Measurements from ENCODE around the gene SSTR3. TPM values are rescaled to one million over a fixed set of nuclear protein-coding genes. Genes with fewer than 3 reads are reported as not detected.

The SSTR3 gene
- total RNA-seq, 1 donor from 2014 or later: not detected

DNA sequence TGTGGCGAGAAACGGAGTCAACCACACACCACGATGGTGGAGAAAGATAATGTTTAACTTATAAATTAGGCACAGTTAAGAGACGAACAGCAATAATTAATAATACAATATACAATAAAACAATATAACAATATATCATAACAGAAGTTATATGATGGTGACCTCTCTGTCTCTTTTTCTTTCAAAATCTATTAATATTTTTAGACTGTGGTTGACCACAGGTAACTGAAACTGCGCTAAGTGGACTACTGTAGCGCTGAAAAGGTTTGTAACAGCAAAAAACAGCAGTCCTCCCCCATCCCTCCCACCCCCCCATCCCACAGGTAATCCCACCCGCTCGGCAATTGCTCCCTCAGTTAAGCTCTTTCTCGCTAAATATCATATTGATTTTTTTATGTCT lies 3.6 kb upstream of the SSTR3 start:
- no peaks in the 10 kb centered on the region for H3K36me3 ChIP-seq
- TF ChIP-seq POLR2AphosphoS5 (IDR thresholded peaks at IDR 0.05; ENCODE audit: insufficient read depth in 1 of 2, low read depth in 1 of 2) (no peak), POLR2A (IDR thresholded peaks at IDR 0.05) (no peak)
- TF ChIP-seq, protein P1, sequence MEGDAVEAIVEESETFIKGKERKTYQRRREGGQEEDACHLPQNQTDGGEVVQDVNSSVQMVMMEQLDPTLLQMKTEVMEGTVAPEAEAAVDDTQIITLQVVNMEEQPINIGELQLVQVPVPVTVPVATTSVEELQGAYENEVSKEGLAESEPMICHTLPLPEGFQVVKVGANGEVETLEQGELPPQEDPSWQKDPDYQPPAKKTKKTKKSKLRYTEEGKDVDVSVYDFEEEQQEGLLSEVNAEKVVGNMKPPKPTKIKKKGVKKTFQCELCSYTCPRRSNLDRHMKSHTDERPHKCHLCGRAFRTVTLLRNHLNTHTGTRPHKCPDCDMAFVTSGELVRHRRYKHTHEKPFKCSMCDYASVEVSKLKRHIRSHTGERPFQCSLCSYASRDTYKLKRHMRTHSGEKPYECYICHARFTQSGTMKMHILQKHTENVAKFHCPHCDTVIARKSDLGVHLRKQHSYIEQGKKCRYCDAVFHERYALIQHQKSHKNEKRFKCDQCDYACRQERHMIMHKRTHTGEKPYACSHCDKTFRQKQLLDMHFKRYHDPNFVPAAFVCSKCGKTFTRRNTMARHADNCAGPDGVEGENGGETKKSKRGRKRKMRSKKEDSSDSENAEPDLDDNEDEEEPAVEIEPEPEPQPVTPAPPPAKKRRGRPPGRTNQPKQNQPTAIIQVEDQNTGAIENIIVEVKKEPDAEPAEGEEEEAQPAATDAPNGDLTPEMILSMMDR (IDR thresholded peaks at IDR 0.05): no peak
- no peak for DNase-seq (ENCODE audit: extremely low spot score in 2 of 2)
- H3K27ac ChIP-seq: no peak overlapping the region
- H3K9me3 ChIP-seq: no peaks in the 10 kb centered on the region
- no peak overlapping the region for H3K4me3 ChIP-seq
- intact Hi-C loops (cut with DNase I): no loop called here
- no peaks in the 10 kb centered on the region for H3K27me3 ChIP-seq
- no peaks in the 10 kb centered on the region for H3K4me1 ChIP-seq

DNA sequence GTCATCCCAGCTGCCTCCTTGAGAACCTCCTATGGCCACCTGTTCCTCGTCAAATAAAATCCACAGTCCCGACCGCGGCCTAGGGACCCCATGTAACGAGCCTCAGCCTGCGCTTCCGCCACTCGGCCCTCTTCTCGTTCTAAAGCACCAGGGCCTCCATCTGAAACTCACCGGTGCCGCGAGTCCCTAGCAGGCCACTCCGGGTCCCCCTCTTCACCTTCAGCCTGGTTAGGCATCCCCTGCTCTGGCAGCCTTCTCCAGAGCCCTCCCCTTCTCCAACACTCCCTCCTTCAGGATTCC lies 2.4 kb upstream of the SSTR3 start:
- H3K36me3 ChIP-seq: no peaks in the 10 kb centered on the region
- intact Hi-C loops (cut with DNase I): no loop called here
- H3K9me3 ChIP-seq: no peaks in the 10 kb centered on the region
- H3K4me3 ChIP-seq: no peak overlapping the region
- H3K4me1 ChIP-seq: no peaks in the 10 kb centered on the region
- H3K27me3 ChIP-seq: no peaks in the 10 kb centered on the region
- no peak overlapping the region for H3K27ac ChIP-seq
- TF ChIP-seq, protein P1 (IDR thresholded peaks at IDR 0.05): no peak
- TF ChIP-seq POLR2A (IDR thresholded peaks at IDR 0.05): no peak
- TF ChIP-seq POLR2AphosphoS5 (IDR thresholded peaks at IDR 0.05; ENCODE audit: insufficient read depth in 1 of 2, low read depth in 1 of 2): no peak
- no peak for DNase-seq (ENCODE audit: extremely low spot score in 2 of 2)

DNA sequence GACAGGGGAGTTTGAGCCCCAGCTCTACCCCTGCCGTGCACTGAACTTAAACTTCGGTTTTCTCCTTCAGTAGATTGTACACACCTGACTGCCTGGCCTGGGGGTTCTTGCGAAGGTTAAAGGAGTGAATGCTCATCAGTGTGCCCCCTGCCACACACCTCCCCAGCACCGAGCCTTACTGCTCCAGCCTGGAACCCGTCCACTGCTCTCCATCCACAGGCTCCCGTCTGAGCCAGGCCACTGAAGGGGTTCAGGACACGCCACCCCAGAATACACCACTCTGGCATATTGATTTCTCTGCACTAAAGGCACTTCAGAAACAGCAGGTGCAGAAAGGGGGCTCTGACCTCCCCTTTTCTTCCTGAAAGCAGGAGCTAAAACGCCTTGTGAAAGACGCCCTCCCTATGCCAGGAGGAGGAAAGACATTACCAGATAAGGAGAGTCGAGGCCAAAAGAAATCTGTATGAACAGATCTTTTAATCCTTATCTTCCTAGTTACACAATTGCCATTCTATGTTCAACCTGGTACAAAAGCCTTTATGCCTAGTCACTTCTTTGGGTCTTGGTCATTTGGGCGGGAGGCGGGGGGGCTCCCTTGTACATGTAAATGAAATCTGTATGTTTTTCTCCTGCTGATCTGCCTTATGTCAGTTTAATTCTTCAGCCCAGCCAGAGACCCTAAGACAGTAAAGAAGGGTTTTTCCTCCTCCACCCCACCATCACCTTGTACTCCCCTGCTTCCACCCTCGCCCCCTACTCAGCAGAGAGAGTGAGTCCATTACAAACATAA lies 1.9 kb upstream of the SSTR3 start:
- Histone ChIP-seq H3K4me3 (no peak overlapping the region), H3K27ac (no peak overlapping the region), H3K27me3 (no peaks in the 10 kb centered on the region), H3K4me1 (no peaks in the 10 kb centered on the region), H3K36me3 (no peaks in the 10 kb centered on the region), H3K9me3 (no peaks in the 10 kb centered on the region)
- intact Hi-C loops (cut with DNase I): no loop called here
- TF ChIP-seq, protein P1 (IDR thresholded peaks at IDR 0.05): no peak
- no peak for TF ChIP-seq POLR2A (IDR thresholded peaks at IDR 0.05)
- TF ChIP-seq POLR2AphosphoS5 (IDR thresholded peaks at IDR 0.05; ENCODE audit: insufficient read depth in 1 of 2, low read depth in 1 of 2): no peak
- no peak for DNase-seq (ENCODE audit: extremely low spot score in 2 of 2)

DNA sequence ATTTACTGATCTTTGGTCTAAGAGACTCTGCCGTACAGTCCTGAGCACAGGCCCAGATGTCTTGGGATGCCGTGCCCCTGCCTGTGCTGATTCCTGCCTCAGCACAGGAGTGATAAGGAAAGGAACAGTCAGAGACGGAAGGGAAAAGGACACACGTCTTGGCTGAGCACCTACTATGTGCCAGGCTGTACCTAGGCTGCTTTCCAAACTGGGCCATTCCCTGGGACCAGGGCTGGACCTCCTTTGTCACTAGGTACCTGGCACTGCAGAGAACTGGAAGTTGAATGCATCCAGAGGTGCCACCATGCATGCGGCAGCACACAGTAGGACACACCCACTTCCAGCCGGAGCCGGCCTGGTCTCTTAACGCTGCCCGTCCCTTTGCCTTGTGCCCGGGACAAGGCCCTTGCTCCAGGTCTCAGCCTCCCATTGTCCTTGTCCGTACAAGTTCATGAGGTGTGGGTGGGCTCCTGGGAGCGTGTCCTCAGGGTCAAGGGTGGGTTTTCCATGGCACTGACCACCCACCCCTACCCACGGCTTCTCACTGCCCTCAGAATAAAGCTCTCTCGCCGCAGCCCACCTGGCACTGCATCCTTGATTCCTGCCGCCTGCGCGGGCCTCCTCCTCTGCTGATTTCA lies 1.1 kb upstream of the SSTR3 start:
- no peaks in the 10 kb centered on the region for H3K27me3 ChIP-seq
- DNase-seq (ENCODE audit: extremely low spot score in 2 of 2): no peak
- intact Hi-C loops (cut with DNase I): no loop called here
- no peak overlapping the region for H3K4me3 ChIP-seq
- no peak for TF ChIP-seq POLR2AphosphoS5 (IDR thresholded peaks at IDR 0.05; ENCODE audit: insufficient read depth in 1 of 2, low read depth in 1 of 2)
- no peak for TF ChIP-seq POLR2A (IDR thresholded peaks at IDR 0.05)
- TF ChIP-seq, protein P1 (IDR thresholded peaks at IDR 0.05): no peak
- H3K4me1 ChIP-seq: no peaks in the 10 kb centered on the region
- H3K9me3 ChIP-seq: no peaks in the 10 kb centered on the region
- no peak overlapping the region for H3K27ac ChIP-seq
- no peaks in the 10 kb centered on the region for H3K36me3 ChIP-seq

DNA sequence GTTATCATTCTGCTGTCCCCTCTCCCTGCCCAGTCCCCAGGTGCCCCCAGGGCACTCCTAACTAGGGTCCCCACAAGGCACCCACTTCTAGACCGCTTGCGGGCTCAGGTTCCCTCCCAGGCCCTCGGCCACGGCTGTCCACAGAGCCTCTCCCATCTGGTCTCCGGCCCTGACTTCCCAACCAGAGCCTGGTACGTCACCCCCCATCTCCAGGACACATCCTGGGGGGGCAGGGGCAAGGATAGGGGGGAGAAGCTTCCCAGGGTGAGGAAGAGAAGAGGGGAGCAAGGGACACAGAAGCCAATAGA lies 457 bp downstream of the SSTR3 start:
- Histone ChIP-seq H3K9me3 (no peaks in the 10 kb centered on the region), H3K36me3 (no peaks in the 10 kb centered on the region), H3K4me3 (no peak overlapping the region), H3K27ac (no peak overlapping the region), H3K4me1 (no peaks in the 10 kb centered on the region), H3K27me3 (no peaks in the 10 kb centered on the region)
- DNase-seq (ENCODE audit: extremely low spot score in 2 of 2): no peak
- TF ChIP-seq POLR2A (IDR thresholded peaks at IDR 0.05): no peak
- TF ChIP-seq POLR2AphosphoS5 (IDR thresholded peaks at IDR 0.05; ENCODE audit: insufficient read depth in 1 of 2, low read depth in 1 of 2): no peak
- TF ChIP-seq, protein P1 (IDR thresholded peaks at IDR 0.05): no peak
- intact Hi-C loops (cut with DNase I): no loop called here
